GM23248 (cell line): ENCODE results near the gene SRRT.

Source experiments
- EZH2 ChIP-seq: fragments of 200-600 bp; sonication (generic); IDR thresholded peaks from 2 replicates; pipeline ENCODE4 v1.6.1; 2018; ENCODE audit warnings: antibody characterized with exemption, mild to moderate bottlenecking; ENCODE audit not compliant: insufficient read depth, poor library complexity, severe bottlenecking
- EZH2phosphoT487 ChIP-seq: fragments of 200-600 bp; sonication (generic); IDR thresholded peaks from 2 replicates; pipeline ENCODE4 v1.6.1; 2018; ENCODE audit warnings: antibody characterized with exemption, moderate library complexity, mild to moderate bottlenecking, low read depth; ENCODE audit not compliant: insufficient read depth

DNA sequence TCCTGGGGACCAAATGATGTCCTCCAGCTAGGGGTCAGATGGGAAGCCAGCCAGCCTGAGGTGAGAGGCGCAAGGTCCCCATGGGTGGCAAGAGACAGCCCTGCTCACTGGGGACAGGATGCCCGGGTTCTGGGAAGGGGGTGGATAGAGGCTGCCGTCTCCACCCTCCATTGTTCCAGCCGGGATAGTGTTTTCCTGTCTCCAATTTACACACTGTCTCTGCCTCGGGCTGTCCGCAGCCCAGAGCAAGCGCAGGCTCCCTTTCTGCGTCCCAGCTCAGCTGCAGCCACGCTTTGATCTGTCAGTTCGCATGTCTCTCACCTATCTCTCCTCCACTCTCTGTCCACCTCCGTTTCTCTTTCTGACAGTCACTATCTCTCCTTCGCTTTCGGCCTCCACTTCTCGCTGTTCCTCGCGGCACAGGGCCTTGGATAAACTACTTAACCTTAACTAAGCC lies 49.7 kb upstream of the SRRT start:
- no peak for TF ChIP-seq EZH2
- no peak for TF ChIP-seq EZH2phosphoT487
